Measurements from ENCODE around the gene PLCG1.

DNA sequence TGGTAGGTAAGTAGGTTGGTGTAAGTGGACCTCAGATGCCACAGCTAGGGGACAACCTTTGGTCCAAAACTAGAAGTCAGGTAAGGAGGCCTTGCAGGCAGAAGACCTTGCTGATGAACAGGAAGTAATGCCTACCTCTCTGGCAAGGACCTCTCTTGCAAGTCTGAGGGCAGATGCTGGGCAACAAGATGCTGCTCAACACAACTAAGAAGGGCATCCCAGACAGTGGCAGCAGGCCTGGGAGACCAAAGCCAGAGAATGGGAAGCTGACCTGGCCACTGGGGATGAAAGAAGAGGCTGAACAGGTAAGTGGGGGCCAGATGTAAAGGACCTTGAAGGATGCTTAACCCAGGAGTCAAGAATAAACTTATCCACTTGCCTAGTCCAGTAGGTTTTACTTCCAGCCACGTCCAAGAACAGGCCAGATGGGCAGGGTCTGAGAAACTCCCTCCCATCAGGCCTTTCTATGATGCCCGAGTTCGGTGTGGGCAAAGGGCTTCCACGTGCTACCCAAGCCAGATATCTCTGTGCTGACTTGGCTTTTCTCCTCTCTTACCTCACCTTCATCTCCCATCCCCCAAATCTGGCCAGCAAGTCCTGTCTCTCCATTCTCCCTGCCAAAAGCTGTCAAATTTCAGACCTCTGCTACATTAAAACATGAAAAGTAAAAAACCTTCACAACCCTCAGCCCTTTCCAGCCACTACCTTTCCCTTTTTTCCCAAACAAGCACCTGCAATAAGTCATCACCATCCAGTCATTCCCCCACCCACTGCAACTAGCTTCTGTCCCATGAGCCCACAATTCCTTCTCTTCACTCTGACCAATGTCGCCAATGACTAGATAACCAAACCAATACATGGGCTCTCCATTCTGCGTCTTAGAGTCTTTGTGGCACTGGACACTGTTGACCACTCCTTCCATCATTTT, 11.5 kb upstream of the PLCG1 start:
- TF ChIP-seq, protein P1, sequence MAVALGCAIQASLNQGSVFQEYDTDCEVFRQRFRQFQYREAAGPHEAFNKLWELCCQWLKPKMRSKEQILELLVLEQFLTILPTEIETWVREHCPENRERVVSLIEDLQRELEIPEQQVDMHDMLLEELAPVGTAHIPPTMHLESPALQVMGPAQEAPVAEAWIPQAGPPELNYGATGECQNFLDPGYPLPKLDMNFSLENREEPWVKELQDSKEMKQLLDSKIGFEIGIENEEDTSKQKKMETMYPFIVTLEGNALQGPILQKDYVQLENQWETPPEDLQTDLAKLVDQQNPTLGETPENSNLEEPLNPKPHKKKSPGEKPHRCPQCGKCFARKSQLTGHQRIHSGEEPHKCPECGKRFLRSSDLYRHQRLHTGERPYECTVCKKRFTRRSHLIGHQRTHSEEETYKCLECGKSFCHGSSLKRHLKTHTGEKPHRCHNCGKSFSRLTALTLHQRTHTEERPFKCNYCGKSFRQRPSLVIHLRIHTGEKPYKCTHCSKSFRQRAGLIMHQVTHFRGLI (CRISPR knock-in tag; IDR thresholded peaks at IDR 0.05): no peak
- TF ChIP-seq POLR3G (IDR thresholded peaks at IDR 0.05; ENCODE audit: extremely low read depth, insufficient read length, insufficient replicate concordance) (no peak), ZNF431 (CRISPR knock-in tag; IDR thresholded peaks at IDR 0.05) (no peak), BCL6 (CRISPR knock-in tag; IDR thresholded peaks at IDR 0.05) (no peak), EHMT2 (IDR thresholded peaks at IDR 0.05) (no peak), HLTF (IDR thresholded peaks at IDR 0.05) (no peak), POLR2A (conservative IDR thresholded peaks at IDR 0.05) (no peak; the same call in 1 of the 2 replicates), ARHGAP35 (IDR thresholded peaks at IDR 0.05; ENCODE audit: partially characterized antibody) (no peak)
- TF ChIP-seq, protein P2, sequence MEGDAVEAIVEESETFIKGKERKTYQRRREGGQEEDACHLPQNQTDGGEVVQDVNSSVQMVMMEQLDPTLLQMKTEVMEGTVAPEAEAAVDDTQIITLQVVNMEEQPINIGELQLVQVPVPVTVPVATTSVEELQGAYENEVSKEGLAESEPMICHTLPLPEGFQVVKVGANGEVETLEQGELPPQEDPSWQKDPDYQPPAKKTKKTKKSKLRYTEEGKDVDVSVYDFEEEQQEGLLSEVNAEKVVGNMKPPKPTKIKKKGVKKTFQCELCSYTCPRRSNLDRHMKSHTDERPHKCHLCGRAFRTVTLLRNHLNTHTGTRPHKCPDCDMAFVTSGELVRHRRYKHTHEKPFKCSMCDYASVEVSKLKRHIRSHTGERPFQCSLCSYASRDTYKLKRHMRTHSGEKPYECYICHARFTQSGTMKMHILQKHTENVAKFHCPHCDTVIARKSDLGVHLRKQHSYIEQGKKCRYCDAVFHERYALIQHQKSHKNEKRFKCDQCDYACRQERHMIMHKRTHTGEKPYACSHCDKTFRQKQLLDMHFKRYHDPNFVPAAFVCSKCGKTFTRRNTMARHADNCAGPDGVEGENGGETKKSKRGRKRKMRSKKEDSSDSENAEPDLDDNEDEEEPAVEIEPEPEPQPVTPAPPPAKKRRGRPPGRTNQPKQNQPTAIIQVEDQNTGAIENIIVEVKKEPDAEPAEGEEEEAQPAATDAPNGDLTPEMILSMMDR (IDR thresholded peaks at IDR 0.05 in 2 of 3, conservative IDR thresholded peaks at IDR 0.05 in 1 of 3; ENCODE audit: insufficient read depth in 2 of 3, low read depth in 1 of 3, low read length in 3 of 3): no peak
- TF ChIP-seq, protein P3, sequence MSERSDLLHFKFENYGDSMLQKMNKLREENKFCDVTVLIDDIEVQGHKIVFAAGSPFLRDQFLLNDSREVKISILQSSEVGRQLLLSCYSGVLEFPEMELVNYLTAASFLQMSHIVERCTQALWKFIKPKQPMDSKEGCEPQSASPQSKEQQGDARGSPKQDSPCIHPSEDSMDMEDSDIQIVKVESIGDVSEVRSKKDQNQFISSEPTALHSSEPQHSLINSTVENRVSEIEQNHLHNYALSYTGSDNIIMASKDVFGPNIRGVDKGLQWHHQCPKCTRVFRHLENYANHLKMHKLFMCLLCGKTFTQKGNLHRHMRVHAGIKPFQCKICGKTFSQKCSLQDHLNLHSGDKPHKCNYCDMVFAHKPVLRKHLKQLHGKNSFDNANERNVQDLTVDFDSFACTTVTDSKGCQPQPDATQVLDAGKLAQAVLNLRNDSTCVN (CRISPR knock-in tag; IDR thresholded peaks at IDR 0.05): no peak
